Eye (tissue), 1 donor: ENCODE data around the gene ATF1.
"Not testable (repeated sequence)": the region's sequence is repeated elsewhere in the genome, so short reads cannot be mapped to it uniquely, and the experiment has no call there.

Experiments
- DNase-seq: peaks from one replicate; pipeline ENCODE4 v3.0.0-alpha.2; 2015

Gene ATF1

DNA sequence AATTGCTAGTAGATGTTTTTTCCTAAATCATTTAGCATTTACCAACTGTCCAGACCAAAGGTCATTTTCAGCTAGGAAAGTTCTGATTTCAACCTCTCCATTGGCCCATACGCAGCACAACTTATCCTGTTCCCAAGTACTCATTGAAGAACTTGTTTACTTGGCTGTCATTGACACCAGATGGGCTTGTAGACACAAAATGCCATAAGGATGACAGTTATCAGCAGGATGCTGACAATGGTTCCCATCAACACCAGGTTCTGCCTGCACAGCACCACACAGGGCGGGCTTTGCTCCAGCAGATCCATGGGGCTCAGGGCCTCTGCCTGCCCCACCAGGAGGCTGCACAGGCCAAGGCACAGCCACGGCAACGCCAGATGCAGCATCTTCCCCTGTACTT, 42.3 kb downstream of the ATF1 start:
- DNase-seq, result no peak

DNA sequence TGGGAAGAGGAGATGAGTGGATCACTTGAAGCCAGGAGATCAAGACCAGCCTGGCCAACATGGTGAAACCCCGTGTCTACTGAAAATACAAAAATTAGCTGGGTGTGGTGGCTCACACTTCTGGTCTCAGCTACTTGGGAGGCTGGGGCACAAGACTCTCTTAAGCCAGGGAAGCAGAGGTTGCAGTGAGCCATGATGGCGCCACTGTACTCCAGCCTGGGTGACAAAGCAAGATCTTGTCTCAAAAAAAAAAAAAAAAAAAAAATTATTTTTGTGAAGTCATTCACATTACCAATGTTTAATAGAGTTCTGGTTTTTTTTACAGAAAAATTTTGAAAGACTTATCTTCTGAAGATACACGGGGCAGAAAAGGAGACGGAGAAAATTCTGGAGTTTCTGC, 45.2 kb downstream of the ATF1 start:
- DNase-seq, result not testable (repeated sequence)

DNA sequence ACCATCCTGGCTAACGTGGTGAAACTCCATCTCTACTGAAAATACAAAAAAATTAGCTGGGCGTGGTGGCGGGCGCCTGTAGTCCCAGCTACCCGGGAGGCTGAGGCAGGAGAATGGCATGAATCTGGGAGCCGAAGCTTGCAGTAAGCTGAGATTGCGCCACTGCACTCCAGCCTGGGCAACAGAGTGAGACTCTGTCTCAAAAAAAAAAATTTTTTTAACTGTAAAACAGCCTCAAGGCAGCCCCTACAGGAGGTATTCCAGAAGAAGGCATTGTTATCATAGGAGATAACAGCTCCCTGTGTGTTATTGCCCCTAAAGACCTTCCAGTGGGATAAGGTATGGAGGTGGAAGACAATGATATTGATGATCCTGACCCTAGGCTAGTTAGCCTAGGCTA, 51.0 kb downstream of the ATF1 start:
- not testable (repeated sequence) for DNase-seq

DNA sequence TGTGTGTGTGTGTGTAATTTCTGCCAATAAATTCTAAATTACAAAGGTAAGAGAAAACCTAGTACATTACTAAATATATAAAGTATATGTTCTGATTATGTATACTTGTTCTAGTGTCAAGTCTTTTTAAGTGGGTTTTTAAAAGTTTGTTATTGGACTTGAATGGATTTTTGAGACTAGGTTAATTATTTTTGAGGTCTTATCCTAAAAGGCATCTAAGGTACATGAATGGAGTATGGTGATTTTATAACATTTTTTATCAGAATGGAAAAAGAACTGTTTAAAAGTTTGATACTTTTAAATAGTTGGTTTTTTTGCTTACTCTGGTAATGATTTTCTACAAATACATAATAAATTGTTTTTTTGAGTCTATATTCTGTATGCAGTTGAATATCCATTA, 56.3 kb downstream of the ATF1 start:
- DNase-seq, result no peak

DNA sequence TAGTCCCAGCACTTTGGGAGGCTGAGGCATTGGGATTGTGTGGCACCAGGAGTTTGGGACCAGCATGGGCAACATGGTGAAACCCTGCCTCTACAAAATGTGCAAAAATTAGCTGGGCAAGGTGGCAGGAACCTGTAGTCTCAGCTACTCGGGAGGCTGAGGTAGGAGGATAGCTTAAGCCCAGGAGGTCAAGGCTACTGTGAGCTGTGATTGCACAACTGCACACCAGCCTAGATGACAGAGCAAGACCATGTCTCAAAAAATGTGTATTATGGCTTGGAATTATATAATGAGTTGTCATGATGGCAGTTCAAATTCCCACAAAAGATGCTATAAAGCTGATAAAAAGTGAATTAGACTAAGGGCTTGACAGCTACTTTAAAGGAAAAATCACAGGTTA, 58.2 kb downstream of the ATF1 start:
- DNase-seq, result no peak

DNA sequence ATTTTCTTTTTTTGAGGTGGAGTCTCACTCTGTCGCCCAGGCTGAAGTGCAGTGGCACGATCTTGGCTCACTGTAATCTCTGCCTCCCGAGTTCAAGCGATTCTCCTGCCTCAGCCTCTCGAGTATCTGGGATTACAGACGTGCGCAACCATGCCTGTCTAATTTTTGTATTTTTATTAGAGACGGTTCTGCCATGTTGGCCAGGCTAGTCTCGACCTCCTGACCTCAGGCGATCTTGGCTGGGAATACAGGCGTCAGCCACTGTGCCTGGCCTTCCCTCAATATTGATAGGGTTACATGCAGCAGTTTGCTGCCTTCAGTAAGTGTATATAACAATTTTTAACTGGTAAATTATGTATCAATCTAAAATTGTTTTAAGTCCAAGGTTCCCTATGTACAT, 59.8 kb downstream of the ATF1 start:
- DNase-seq, result not testable (repeated sequence)

DNA sequence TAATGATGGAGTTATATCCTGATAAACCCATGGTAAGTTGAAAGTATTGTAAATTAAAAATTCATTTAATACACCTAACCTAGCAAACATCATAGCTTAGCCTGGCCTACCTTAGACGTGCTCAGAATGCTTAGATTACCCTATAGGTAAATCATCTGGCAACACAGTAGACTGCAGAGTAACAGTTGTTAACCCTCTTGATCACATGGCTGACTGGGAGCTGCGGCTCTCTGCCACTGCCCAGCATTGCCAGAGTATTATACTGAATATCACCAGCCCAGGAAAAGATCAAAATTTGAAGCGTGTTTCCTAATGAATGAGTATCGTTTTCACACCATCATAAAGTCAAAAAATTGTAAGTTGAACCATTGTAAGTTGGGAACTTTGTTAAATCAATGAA, 61.0 kb downstream of the ATF1 start:
- DNase-seq, result no peak

DNA sequence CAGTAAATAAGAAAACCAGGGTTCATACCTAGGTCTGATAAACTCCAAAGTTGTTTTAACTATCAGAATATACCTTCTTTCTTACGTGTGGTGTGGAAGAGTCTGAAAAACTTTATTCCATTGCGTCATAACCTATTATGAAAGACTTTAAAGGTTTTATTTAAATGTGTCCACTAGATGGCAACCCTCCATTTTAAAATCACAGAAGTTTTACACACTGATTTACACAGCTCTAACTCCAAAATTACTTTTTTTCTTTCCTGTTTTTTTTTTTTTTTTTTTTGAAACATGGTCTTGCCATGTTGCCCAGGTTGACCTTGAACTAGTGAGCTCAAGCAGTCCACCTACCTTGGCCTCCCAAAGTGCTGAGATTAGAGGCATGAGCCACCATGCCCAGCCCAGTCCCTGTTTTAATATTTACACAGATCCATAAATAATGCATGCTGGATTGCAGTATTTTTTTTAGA, 61.5 kb downstream of the ATF1 start:
- DNase-seq, result peak; percentile 81

DNA sequence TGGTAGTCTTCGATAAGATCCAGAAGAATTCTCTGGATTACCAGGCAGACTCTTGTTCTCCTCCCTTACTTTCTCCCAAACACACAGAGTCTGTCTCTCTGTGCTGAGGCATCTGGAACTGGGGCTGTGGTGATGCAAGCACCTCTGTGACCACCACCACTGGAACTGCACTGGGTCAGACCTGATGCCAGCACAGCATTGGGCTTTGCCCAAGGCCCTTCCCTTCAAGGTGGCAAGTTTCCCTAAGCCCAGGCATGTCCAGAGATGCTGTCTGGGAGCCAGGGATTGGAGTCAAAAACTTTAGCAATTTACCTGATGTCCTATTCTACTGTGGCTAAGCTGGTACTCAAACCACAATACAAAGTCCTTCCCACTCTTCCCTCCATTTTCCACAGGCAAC, 64.2 kb downstream of the ATF1 start:
- DNase-seq, result no peak

DNA sequence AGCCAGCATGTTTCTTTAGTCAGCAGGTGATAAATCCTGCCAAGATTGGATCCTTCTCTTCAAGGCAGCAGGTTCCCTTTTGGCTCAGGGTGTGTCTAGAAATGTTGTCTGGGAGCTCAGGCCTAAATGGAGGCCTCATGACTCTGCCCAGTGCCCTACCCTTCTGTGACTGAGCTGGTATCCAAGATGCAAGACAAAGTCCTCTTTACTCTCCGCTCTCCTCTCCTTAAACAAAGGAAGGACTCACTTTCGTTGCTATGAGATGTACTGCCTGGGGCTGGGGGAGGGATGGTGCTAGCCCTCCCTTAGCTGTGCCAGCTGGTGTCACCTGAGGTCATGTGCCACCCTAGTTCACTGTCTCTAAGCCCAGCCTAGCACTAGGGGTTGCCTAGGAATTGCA, 65.0 kb downstream of the ATF1 start:
- no peak for DNase-seq

DNA sequence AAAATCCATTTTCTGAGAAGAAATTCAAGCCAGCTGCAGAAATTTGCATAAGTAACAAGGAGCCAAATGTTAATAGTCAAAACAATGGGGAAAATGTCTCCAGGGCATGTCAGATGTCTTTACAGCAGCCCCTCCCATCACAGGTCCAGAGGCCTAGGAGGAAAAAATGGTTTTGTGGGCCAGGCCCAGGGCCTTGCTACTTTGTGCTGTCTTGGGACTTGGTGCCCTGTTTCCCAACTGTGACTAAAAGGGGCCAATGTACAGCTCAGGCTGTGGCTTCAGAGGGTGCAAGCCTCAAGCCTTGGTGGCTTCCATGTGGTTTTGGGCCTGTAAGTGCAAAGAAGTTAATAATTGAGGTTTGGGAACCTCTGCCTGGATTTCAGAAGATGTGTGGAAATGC, 69.9 kb downstream of the ATF1 start:
- DNase-seq, result not testable (repeated sequence)

DNA sequence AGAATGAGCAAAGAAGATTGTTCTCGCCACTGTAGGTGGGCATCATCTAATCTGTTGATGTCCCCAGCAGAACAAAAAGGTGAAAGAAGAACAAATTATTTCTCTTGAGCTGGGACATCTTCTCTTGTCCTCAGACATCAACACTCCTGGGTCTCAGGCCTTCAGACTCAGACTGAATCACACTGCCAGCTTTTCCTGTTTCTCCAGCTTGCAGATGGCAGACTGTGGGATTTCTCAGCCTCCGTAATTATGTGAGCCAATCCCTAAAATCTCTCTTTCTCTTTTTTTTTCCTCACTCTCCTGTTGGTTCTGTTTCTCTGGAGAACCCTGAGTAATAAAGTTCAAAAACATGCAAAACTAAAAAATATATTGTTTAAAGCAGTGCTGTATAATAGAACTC, 75.1 kb downstream of the ATF1 start:
- no peak for DNase-seq

DNA sequence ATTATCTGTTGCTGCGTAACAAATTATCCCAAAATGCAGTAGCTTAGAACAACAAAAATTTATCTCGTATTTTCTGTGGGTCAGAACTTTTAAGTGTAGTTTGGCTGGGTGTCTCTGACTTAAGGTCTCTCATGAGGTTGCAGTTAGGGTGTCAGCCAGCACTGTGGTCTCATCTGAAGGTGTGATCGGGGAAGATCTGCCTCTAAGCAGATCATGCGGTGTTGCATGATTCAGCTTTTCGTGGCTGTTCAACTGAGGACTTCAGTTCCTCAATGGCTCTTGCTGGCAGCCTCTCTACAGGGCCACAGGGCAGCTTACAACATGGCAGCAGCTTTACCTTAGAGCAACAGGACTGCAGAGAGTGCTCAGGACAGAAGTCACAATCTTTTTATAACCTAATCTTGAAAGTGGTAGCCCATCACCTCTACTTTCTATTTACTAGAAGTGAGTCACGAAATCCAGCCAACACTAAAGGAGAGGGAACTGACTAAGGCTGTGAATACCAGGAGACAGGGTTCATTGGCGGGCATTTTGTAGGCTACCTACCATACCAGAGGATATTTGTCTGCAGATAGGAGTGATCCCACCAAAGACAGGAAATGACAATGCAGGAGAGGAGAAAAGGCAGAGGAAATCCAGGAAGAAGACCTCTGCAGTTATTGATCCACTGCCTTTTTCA, 77.0 kb downstream of the ATF1 start:
- DNase-seq, result no peak

DNA sequence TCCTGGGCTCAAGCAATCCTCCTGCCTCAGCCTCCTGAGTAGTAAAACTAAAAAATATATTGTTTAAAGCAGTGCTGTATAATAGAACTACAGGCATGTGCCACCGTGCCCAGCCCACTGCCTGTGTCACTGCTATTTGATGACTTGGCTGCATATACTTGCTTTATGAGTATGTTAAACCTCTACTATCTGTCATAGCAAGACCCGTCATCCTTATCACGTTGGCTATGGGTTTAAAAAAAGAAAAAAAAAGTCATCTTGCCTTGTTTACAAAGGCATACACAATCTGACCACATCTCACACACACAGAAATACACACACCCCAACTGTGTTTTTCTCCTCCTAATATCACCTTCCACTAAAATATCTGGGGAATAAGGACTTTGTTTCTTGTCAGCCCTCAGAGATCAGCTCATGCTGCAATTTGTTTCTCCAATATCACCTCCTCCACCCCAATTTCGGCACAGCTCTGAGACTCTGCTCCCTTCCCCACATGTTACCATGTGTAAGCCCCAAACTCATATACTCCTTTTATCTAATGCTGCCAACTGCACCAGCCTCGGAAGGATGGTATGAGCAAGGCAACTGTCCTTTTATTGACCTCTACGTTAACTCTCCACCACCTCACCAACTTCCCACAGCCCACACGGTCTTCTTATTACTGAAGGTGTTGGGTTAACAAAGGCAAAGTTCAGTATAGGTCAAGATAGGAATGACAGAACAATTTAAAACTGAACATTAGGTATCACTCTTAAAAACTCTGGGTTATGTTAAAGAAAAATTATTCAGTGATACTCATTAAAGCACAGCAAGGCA, 78.0 kb downstream of the ATF1 start:
- no peak for DNase-seq

DNA sequence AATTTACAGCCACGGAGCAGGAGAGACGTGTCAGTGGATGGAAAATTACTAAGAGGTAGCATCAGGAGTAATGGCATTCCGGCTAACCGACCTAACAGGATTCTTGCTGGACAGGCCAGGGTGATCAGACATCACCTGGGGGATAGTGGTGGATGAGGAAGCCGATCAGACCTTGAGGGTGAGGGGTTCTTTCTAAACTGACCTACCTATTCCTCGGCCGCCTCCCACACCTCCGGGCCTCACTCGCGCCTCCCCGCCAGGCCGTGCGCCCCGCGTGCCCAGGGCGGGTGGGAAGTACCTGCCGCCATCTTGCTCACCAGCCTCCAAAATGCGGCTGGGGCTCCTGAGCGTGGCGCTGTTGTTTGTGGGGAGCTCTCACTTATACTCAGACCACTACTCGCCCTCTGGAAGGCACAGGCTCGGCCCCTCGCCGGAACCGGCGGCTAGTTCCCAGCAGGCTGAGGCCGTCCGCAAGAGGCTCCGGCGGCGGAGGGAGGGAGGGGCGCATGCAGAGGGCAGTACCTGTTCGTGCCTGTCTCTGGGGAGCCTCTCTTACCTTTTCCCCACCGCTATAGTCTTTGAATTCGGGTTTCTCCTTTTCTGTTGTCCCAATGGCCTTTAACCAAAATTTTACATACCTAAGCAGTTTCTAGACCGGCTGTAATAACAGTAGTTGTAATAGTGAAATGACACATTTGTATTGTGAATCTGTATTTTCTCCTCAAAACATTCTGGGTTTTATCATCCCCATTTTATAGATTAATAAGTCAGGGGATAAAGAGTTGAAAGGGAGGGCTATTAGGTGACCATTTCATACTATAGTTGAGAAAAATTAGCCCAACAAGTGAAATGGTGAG, 79.0 kb downstream of the ATF1 start, which contains the start of gene TMPRSS12:
Gene TMPRSS12, plus strand, starts transcription at position 290 of the 857 bp plus-strand sequence. Its CDS starts 39 bp downstream, at position 329.
- peak; percentile 27 for DNase-seq

DNA sequence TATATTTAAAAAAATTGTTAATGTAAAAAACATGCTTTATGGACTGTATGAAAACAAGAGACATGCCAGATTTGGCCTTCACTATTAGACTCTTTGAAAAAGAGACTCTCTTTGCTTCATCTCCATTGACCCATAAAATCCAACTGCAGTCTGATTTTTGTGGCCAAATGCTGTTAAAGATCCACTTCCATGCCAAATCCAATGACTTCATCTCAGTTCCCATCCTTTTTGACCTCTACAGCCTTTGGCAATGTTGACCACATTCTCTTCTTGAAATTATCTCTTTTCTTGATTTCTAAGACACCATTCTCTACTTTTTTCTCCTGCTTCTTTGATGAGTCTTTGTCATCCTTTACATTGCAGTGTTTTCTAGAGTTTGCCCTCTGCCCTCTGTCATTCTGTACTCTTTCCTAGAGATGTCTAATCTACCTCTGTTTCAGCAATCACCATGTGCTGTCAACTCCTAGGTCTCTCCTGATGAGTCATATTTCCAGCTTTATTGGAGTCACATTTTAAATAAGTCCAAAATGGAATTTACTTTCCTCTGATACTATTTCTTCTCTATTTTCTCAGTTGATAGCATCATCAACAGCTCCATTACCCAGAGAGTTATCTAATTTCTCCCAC, 81.2 kb downstream of the ATF1 start:
- DNase-seq, result no peak

DNA sequence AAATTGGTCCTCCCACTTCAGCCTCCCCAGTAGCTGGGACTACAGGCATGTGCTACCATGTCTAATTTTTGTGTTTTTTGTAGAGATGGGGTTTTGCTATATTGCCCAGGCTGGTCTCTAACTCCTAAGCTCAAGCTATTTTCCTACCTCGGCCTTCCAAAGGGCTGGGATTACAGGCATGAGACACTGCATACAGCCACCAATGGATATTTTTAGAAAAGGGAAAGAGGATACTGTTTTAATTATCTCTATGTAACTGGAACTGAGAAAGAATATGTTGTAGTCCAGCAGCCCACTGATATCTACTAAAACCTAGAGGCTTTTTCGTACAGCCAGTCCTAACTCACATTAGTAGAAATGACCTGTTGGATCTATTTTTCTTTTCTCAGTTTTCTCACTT, 85.1 kb downstream of the ATF1 start:
- DNase-seq, result no peak

DNA sequence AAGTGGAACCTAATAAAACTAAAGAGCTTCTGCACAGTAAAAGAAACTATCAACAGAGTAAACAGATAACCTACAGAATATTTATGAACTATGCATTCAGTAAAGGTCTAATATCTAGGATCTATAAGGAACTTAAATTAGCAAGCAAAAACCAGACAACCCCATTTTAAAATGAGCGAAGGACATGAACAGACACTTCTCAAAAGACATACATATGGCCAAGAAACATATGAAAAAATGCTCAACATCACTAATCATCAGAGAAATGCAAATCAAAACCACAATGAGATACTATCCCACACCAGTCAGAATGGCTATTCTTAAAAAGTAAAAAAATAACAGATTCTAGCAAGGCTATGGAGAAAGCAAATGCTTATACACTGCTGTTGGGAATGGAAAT, 91.3 kb downstream of the ATF1 start:
- not testable (repeated sequence) for DNase-seq

DNA sequence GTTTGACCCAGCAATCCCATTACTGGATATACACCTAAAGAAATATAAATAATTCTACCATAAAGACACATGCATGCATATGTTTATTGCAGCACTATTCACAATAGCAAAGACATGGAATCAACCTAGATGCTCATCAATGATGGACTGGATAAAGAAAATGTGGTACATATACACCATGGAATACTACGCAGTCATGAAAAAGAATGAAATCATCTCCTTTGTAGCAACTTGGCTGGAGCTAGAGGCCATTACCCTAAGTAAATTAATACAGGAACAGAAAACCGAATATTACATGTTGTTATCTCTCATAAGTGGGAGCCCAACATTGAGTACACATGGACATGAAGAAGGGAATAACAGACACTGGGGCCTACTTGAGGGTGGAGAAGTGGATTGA, 91.8 kb downstream of the ATF1 start:
- not testable (repeated sequence) for DNase-seq

DNA sequence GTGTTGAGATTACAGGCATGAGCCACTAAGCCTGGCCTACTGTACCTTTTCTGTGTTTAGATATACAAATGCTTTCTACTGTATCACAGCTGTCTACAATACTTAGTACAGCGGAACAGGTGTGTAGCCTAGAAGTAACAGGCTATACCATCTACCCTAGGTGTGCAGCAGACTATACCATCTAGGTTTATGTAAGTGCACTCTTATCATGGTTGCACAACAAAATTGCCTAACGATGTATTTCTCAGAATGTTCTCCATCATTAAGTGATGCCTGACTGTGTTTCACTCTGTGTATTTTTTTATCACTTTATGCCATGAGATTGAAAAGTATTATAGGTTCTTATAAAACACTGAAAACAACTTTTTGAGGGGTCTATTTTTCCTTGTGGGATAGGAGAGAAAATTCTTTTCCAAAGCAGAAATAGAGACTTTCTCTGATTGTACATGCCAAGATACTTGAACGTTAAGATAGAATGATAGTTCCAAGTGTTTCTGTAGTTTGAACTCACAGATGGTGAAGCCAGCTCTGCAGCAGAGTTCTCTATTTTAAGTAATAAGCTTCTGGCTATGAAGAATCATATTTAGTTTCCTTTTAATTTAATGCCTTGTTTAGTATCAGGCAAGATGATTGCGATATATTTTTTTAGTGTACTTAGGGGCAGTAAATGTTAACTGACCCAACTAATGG, 95.9 kb downstream of the ATF1 start:
- no peak for DNase-seq

DNA sequence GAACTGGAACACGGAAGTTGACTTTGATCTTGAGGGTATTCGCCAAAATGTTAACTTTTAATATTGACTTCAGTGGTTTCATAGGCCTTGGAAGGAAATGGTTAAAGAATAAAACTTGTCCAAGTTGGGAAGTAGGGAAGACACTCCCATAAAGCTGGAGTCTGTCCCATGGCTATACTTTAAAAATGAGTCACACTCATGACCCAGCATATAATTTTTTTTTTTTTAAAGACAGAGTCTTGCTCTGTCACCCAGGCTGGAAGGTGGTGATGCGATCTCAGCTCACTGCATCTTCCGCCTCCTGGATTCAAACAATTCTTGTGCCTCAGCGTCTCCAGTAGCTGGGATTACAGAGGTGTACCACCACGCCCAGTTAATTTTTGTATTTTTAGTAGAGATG, 98.4 kb downstream of the ATF1 start:
- no peak for DNase-seq

DNA sequence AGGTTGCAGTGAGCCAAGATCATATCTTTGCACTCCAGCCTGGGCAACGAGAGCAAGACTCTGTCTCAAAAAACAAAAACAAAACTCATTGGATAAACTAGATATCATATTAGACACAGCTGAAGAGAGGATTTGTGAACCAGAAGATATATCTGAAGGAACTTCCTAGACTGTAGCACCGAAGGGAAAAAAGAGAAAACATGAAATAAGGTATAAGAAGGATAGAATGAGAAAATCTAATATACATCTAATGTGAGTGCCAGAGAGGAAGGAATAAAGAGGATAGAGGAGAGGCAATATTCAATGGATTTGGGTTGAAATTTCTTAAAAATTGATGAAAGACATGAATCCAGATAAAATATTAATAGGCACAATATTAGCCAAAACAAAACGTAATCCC, 101.4 kb downstream of the ATF1 start:
- DNase-seq, result no peak
